ENCODE data around the gene YPEL2. TPM values are rescaled to one million over a fixed set of nuclear protein-coding genes. Genes with fewer than 3 reads are reported as not detected.

YPEL2 gene
- total RNA-seq, 2 donors from 2014 or later: 22.8 to 27.7 TPM

DNA sequence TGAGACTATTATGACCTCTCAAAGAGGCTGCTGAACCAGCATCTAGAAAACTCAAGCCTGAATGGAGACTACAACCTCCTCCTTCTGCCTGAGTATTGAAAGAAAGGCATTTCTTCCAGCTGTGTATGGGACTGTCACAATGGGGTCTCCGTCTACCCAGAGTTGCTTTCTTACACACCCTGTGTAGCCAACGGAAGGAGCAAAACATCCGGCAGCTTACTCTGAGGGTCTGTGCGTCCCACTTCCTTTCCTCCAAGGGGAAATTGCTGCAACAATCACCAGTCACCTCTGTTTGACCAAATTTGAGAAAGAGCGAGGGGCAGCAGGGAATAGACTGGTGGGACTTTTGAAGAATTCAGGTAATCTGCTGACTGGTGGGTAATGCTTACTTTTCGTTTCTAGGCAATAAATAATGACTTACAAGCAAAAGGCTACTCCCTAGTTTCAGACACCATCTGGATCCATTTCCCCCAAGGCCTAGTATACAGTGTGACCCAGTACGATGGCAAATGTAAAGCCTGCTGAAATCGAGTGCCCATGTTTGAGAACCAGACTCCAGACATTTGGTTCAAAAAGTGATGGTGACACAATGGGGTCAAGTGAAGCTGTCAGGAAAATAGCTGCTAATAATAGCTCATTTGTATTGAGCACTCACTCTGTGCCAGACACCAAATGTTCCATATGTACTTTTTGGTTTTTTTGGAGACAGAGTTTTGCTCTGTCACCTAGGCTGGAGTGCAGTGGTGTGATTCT is 81.7 kb downstream of the YPEL2 start:
- peaks cover 41% of the 10 kb centered on the region for H3K9me3 ChIP-seq (ENCODE audit: control insufficient read depth, low read length)
- Mint-ChIP-seq H3K27ac (no peak overlapping the region), H3K4me1 (peaks cover 3% of the 10 kb centered on the region), H3K4me3 (no peak overlapping the region), H3K9me3 (peaks cover 31% of the 10 kb centered on the region), H3K27me3 (ENCODE audit: insufficient read depth) (peaks cover 15% of the 10 kb centered on the region), H3K36me3 (ENCODE audit: low read depth) (peaks cover 18% of the 10 kb centered on the region)
- 92% methylated on average over 5 to 8 of the region's 8 CpGs for WGBS, 2 experiments (ENCODE audit: insufficient coverage in 1 of 2, insufficient read length in 1 of 2)
- H3K4me3 ChIP-seq (ENCODE audit: low read length): no peak overlapping the region
- no peak for DNase-seq
- TF ChIP-seq, protein P1, sequence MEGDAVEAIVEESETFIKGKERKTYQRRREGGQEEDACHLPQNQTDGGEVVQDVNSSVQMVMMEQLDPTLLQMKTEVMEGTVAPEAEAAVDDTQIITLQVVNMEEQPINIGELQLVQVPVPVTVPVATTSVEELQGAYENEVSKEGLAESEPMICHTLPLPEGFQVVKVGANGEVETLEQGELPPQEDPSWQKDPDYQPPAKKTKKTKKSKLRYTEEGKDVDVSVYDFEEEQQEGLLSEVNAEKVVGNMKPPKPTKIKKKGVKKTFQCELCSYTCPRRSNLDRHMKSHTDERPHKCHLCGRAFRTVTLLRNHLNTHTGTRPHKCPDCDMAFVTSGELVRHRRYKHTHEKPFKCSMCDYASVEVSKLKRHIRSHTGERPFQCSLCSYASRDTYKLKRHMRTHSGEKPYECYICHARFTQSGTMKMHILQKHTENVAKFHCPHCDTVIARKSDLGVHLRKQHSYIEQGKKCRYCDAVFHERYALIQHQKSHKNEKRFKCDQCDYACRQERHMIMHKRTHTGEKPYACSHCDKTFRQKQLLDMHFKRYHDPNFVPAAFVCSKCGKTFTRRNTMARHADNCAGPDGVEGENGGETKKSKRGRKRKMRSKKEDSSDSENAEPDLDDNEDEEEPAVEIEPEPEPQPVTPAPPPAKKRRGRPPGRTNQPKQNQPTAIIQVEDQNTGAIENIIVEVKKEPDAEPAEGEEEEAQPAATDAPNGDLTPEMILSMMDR (conservative IDR thresholded peaks at IDR 0.05): no peak
- no peak overlapping the region for H3K9ac ChIP-seq (ENCODE audit: extremely low read depth, low read length, poor library complexity, severe bottlenecking)
- no peak overlapping the region for H3K27ac ChIP-seq (ENCODE audit: low read depth, low read length)
- peaks cover 20% of the 10 kb centered on the region for H3K36me3 ChIP-seq (ENCODE audit: control insufficient read depth, insufficient read depth, low read length)
- no peaks in the 10 kb centered on the region for H3K4me1 ChIP-seq (ENCODE audit: control insufficient read depth, insufficient read depth, low read length)
- no peaks in the 10 kb centered on the region for H3K27me3 ChIP-seq (ENCODE audit: control insufficient read depth, insufficient read depth, low read length, poor library complexity, severe bottlenecking)

DNA sequence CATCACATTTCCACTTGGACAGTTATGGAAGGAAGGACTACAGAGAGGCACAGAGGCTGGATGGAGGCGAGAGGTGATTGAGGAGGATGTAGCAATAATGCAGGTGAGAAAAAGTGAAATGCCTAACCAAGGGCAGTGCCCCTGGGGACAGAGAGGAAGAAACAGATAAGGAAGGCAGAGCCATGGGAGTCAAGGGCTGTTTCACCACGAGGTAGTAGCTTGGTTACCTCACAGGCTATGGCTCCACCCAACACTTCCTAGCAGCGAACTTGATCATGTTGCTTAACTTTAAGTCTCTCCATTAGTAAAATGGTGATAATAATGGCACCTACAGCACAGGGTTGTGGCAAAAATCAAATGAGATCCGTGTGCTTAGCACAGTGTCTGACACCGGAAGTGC is 83.9 kb downstream of the YPEL2 start:
- Mint-ChIP-seq H3K9me3 (peaks cover 20% of the 10 kb centered on the region), H3K4me3 (no peak overlapping the region)
- no peak overlapping the region for H3K4me3 ChIP-seq (ENCODE audit: low read length)

DNA sequence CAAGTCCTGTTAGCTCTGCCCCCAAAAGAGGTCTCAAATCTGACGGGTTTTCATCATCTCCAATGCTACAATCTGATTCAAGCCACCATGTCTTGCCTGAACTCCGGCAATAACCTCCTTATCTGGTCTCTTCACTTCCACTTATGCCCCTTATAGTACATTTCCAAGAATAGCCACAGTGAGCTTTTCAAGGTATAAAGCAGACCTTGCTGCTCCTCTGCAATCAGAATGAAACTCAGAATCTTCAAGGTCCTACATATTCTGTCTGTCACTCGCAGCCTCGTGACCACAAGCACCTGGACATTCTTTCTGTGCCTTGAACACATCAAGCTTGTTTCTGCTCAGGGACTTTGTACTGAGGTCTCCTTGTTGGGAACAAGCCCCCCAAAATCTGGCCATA is 84.7 kb downstream of the YPEL2 start:
- no peaks in the 10 kb centered on the region for H3K27me3 ChIP-seq (ENCODE audit: control insufficient read depth, insufficient read depth, low read length, poor library complexity, severe bottlenecking)
- 94 to 95% methylated on average over 4 of the region's 4 CpGs for WGBS, 2 experiments (ENCODE audit: insufficient coverage in 1 of 2, insufficient read length in 1 of 2)
- Mint-ChIP-seq H3K4me3 (no peak overlapping the region), H3K9me3 (peaks cover 12% of the 10 kb centered on the region), H3K27me3 (ENCODE audit: insufficient read depth) (peaks cover 15% of the 10 kb centered on the region), H3K36me3 (ENCODE audit: low read depth) (peaks cover 9% of the 10 kb centered on the region), H3K4me1 (peaks cover 18% of the 10 kb centered on the region), H3K27ac (no peak overlapping the region)
- no peak for DNase-seq
- peaks cover 23% of the 10 kb centered on the region for H3K9me3 ChIP-seq (ENCODE audit: control insufficient read depth, low read length)
- H3K27ac ChIP-seq (ENCODE audit: low read depth, low read length): no peak overlapping the region
- H3K4me3 ChIP-seq (ENCODE audit: low read length): no peak overlapping the region
- no peak overlapping the region for H3K9ac ChIP-seq (ENCODE audit: extremely low read depth, low read length, poor library complexity, severe bottlenecking)
- peaks cover 4% of the 10 kb centered on the region for H3K4me1 ChIP-seq (ENCODE audit: control insufficient read depth, insufficient read depth, low read length)
- TF ChIP-seq, protein P1 (conservative IDR thresholded peaks at IDR 0.05): no peak
- peaks cover 3% of the 10 kb centered on the region for H3K36me3 ChIP-seq (ENCODE audit: control insufficient read depth, insufficient read depth, low read length)

More for the DNA sequence above, 83.9 kb downstream of the YPEL2 start:
- peaks cover 4% of the 10 kb centered on the region for H3K4me1 ChIP-seq (ENCODE audit: control insufficient read depth, insufficient read depth, low read length)
- no peaks in the 10 kb centered on the region for H3K27me3 ChIP-seq (ENCODE audit: control insufficient read depth, insufficient read depth, low read length, poor library complexity, severe bottlenecking)
- peaks cover 28% of the 10 kb centered on the region for H3K9me3 ChIP-seq (ENCODE audit: control insufficient read depth, low read length)
- H3K9ac ChIP-seq (ENCODE audit: extremely low read depth, low read length, poor library complexity, severe bottlenecking): no peak overlapping the region
- Mint-ChIP-seq H3K27ac (no peak overlapping the region), H3K4me1 (peaks cover 13% of the 10 kb centered on the region), H3K36me3 (ENCODE audit: low read depth) (peaks cover 13% of the 10 kb centered on the region), H3K27me3 (ENCODE audit: insufficient read depth) (peaks cover 15% of the 10 kb centered on the region)
- peaks cover 10% of the 10 kb centered on the region for H3K36me3 ChIP-seq (ENCODE audit: control insufficient read depth, insufficient read depth, low read length)
- 85 to 90% methylated on average over 5 of the region's 5 CpGs for WGBS, 2 experiments (ENCODE audit: insufficient coverage in 1 of 2, insufficient read length in 1 of 2)
- TF ChIP-seq, protein P1 (conservative IDR thresholded peaks at IDR 0.05): no peak
- H3K27ac ChIP-seq (ENCODE audit: low read depth, low read length): no peak overlapping the region
- DNase-seq: no peak
